Measurements from ENCODE around the gene FLG2. TPM values are rescaled to one million over a fixed set of nuclear protein-coding genes. Genes with fewer than 3 reads are reported as not detected.

FLG2 gene
- total and polyA plus RNA-seq, 8 donors, result 0.03 to 0.37 (median 0.15) TPM; not detected in 5

GRCh38 chr1:152349611-152350010 is 10.2 kb downstream of the FLG2 start:
- TF ChIP-seq EP300 (IDR thresholded peaks at IDR 0.05) (no peak), POLR2A (IDR thresholded peaks at IDR 0.05) (no peak), CTCF (IDR thresholded peaks at IDR 0.05) (no peak), POLR2AphosphoS5 (IDR thresholded peaks at IDR 0.05) (no peak)
- no peaks in the 10 kb centered on the region for H3K27me3 ChIP-seq
- 78 to 92% (median 86%) methylated on average over 2 of the region's 2 CpGs for WGBS, 5 donors
- H3K27ac ChIP-seq, result no peak overlapping the region
- H3K9me3 ChIP-seq, result no peaks in the 10 kb centered on the region
- intact Hi-C loops (cut with DNase I; ENCODE audit: low total_unique reads), result no loop called here
- H3K4me3 ChIP-seq, result no peak overlapping the region
- no peaks in the 10 kb centered on the region for H3K4me1 ChIP-seq
- H3K36me3 ChIP-seq, result no peaks in the 10 kb centered on the region
- DNase-seq, result no peak

- WGBS, 5 donors, result 8 to 35% (median 30%) methylated on average over 1 of the region's 1 CpG
Observed at GRCh38 chr1:152348447-152348846, 11.4 kb downstream of the FLG2 start.

GRCh38 chr1:152347116-152347728 is 12.6 kb downstream of the FLG2 start:
- intact Hi-C loops (cut with DNase I; ENCODE audit: low total_unique reads), result no loop called here
- 3 to 14% (median 4%) methylated on average over 8 of the region's 8 CpGs for WGBS, 5 donors
- Histone ChIP-seq H3K27ac (no peak overlapping the region), H3K4me3 (no peak overlapping the region), H3K4me1 (no peaks in the 10 kb centered on the region), H3K27me3 (no peaks in the 10 kb centered on the region), H3K36me3 (no peaks in the 10 kb centered on the region), H3K9me3 (no peaks in the 10 kb centered on the region)
- peak in 1 of 2 donors; percentile 70 for DNase-seq
- no peak for TF ChIP-seq POLR2AphosphoS5 (IDR thresholded peaks at IDR 0.05)
- no peak for TF ChIP-seq EP300 (IDR thresholded peaks at IDR 0.05)
- peak in 5 of 7 experiments; percentile 65 to 81 (median 66) for TF ChIP-seq CTCF (IDR thresholded peaks at IDR 0.05)
- no peak for TF ChIP-seq POLR2A (IDR thresholded peaks at IDR 0.05)

More at GRCh38 chr1:152348447-152348846, 11.4 kb downstream of the FLG2 start:
- H3K27ac ChIP-seq, result no peak overlapping the region
- intact Hi-C loops (cut with DNase I; ENCODE audit: low total_unique reads), result no loop called here
- no peak overlapping the region for H3K4me3 ChIP-seq
- H3K36me3 ChIP-seq, result no peaks in the 10 kb centered on the region
- DNase-seq, result no peak
- no peaks in the 10 kb centered on the region for H3K27me3 ChIP-seq
- no peak for TF ChIP-seq POLR2A (IDR thresholded peaks at IDR 0.05)
- TF ChIP-seq POLR2AphosphoS5 (IDR thresholded peaks at IDR 0.05), result no peak
- TF ChIP-seq CTCF (IDR thresholded peaks at IDR 0.05), result no peak
- TF ChIP-seq EP300 (IDR thresholded peaks at IDR 0.05), result no peak
- H3K9me3 ChIP-seq, result no peaks in the 10 kb centered on the region
- no peaks in the 10 kb centered on the region for H3K4me1 ChIP-seq

- Histone ChIP-seq H3K27ac (no peak overlapping the region), H3K27me3 (no peaks in the 10 kb centered on the region), H3K4me3 (no peak overlapping the region), H3K4me1 (no peaks in the 10 kb centered on the region), H3K9me3 (no peaks in the 10 kb centered on the region), H3K36me3 (no peaks in the 10 kb centered on the region)
- no peak for DNase-seq
- intact Hi-C loops (cut with DNase I; ENCODE audit: low total_unique reads), result no loop called here
- TF ChIP-seq CTCF (IDR thresholded peaks at IDR 0.05), result no peak
- no peak for TF ChIP-seq POLR2A (IDR thresholded peaks at IDR 0.05)
- TF ChIP-seq POLR2AphosphoS5 (IDR thresholded peaks at IDR 0.05), result no peak
- no peak for TF ChIP-seq EP300 (IDR thresholded peaks at IDR 0.05)
Observed at GRCh38 chr1:152344438-152344837, 15.4 kb downstream of the FLG2 start.
